Thymus (tissue), 11 donors: ENCODE measurements around the gene FFAR4. TPM values are rescaled to one million over a fixed set of nuclear protein-coding genes. Genes with fewer than 3 reads are reported as not detected.

Source experiments
- DNase-seq, 9 donors: peaks; one replicate each; pipeline ENCODE4 v3.0.0-alpha.2; 2013; ENCODE audit warnings: low spot score in 9 of 9, low read depth in 6 of 9, missing footprints in 1 of 9
- H3K27ac ChIP-seq, 2 donors: one replicate each; pipeline ENCODE4 v1.5.1; 2013; ENCODE audit warnings: control low read depth in 1 of 2, low read depth in 1 of 2, low read length in 1 of 2, mild to moderate bottlenecking in 1 of 2, moderate library complexity in 1 of 2
- H3K27me3 ChIP-seq, 2 donors: one replicate each; pipeline ENCODE4 v1.5.1; 2013; ENCODE audit warnings: low read length in 1 of 2; ENCODE audit not compliant: control insufficient read depth in 2 of 2, insufficient read depth in 1 of 2
- H3K36me3 ChIP-seq, 2 donors: one replicate each; pipeline ENCODE4 v1.5.1; 2013; ENCODE audit warnings: low read length in 1 of 2, mild to moderate bottlenecking in 1 of 2, moderate library complexity in 1 of 2; ENCODE audit not compliant: control insufficient read depth in 2 of 2, insufficient read depth in 2 of 2
- H3K4me1 ChIP-seq, 2 donors: one replicate each; pipeline ENCODE4 v1.5.1; 2013; ENCODE audit warnings: low read length in 2 of 2; ENCODE audit not compliant: control insufficient read depth in 2 of 2, insufficient read depth in 2 of 2
- H3K4me3 ChIP-seq, 2 donors: one replicate each; pipeline ENCODE4 v1.5.1; 2013; ENCODE audit warnings: low read length in 2 of 2, control low read depth in 1 of 2, mild to moderate bottlenecking in 1 of 2
- H3K9me3 ChIP-seq, 2 donors: one replicate each; pipeline ENCODE4 v1.5.1; 2013; ENCODE audit warnings: low read length in 1 of 2, mild to moderate bottlenecking in 1 of 2; ENCODE audit not compliant: control insufficient read depth in 2 of 2, insufficient read depth in 1 of 2
- WGBS: extraction: QIAGEN DNeasy Blood & Tissue Kit; methylation state at CpG from one replicate; pipeline ENCODE4 v1.1.7; 2013; 5-methylcytosine and 5-hydroxymethylcytosine counted together
- polyA plus RNA-seq: library from polyadenylated mRNA; stranded (reverse); fragments of 200-250 nt; gene quantifications from one replicate; pipeline ENCODE4 v1.2.3, GENCODE V29; 2013
- total RNA-seq: library from RNA; stranded (reverse); fragments of 120-200 nt; gene quantifications from one replicate; pipeline ENCODE4 v1.2.4, GENCODE V29; 2013
- donor health status: healthy.

The FFAR4 gene
- total and polyA plus RNA-seq, 2 donors, result 0.14 to 0.25 TPM

DNA sequence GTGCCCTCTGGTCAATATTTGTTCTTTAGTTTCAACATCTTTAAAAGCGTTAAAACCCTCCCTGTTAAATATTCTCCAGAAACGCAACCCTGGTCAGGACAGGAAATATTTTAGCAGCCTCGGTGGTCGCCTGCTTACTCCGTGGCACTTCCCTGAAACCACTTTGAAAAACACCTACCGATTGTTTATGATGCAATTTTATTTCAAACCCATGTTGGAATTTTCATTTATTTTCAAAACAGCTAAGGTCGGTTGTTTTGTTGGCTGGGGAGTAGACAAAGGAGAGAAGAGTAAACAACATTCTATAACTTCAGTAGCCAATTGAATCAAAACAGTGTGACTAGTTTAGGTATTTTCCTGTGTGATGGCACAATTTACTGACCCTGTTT lies 35.3 kb downstream of the FFAR4 start:
- Histone ChIP-seq H3K36me3 (no peaks in the 10 kb centered on the region), H3K27me3 (peaks cover 31 to 54% of the 10 kb centered on the region in 2 donors), H3K9me3 (peaks cover 0 to 3% of the 10 kb centered on the region in 2 donors), H3K4me3 (no peak overlapping the region), H3K27ac (no peak overlapping the region), H3K4me1 (no peaks in the 10 kb centered on the region)
- 5% methylated on average over 7 of the region's 7 CpGs for WGBS
- DNase-seq, result no peak

- Histone ChIP-seq H3K9me3 (peaks cover 0 to 3% of the 10 kb centered on the region in 2 donors), H3K4me3 (no peak overlapping the region), H3K27me3 (peaks cover 31 to 54% of the 10 kb centered on the region in 2 donors), H3K4me1 (no peaks in the 10 kb centered on the region), H3K27ac (no peak overlapping the region), H3K36me3 (no peaks in the 10 kb centered on the region)
- DNase-seq, result no peak
- WGBS, result 96% methylated on average over 2 of the region's 2 CpGs
Measured at GRCh38 chr10:93603023-93603422, 36.6 kb downstream of the FFAR4 start.

GRCh38 chr10:93604146-93604545 lies 37.7 kb downstream of the FFAR4 start:
- WGBS, result 9% methylated on average over 2 of the region's 2 CpGs
- Histone ChIP-seq H3K4me1 (no peaks in the 10 kb centered on the region), H3K27ac (no peak overlapping the region), H3K27me3 (peaks cover 31 to 50% of the 10 kb centered on the region in 2 donors), H3K36me3 (no peaks in the 10 kb centered on the region), H3K9me3 (peaks cover 0 to 3% of the 10 kb centered on the region in 2 donors), H3K4me3 (no peak overlapping the region)
- no peak for DNase-seq

GRCh38 chr10:93608421-93608820 lies 42.0 kb downstream of the FFAR4 start:
- no peaks in the 10 kb centered on the region for H3K36me3 ChIP-seq
- DNase-seq, result no peak
- WGBS, result 94% methylated on average over 3 of the region's 3 CpGs
- no peak overlapping the region for H3K4me3 ChIP-seq
- H3K9me3 ChIP-seq, result no peaks in the 10 kb centered on the region
- H3K27me3 ChIP-seq, result peaks cover 6 to 11% of the 10 kb centered on the region in 2 donors
- H3K27ac ChIP-seq, result no peak overlapping the region
- H3K4me1 ChIP-seq, result no peaks in the 10 kb centered on the region

GRCh38 chr10:93612311-93612710 lies 45.8 kb downstream of the FFAR4 start, which contains the start of gene PDE6C:
PDE6C (plus strand) TSS chr10:93612537; CDS start chr10:93612726, 189 bp downstream.
- 97% methylated on average over 6 of the region's 6 CpGs for WGBS
- H3K27ac ChIP-seq, result no peak within 1 kb of the TSS
- no peak within 1 kb of the TSS for H3K4me3 ChIP-seq
- no peaks in the 10 kb centered on the region for H3K9me3 ChIP-seq
- no peaks in the 10 kb centered on the region for H3K4me1 ChIP-seq
- DNase-seq, result no peak
- H3K36me3 ChIP-seq, result no peaks in the 10 kb centered on the region
- peaks cover 0 to 2% of the 10 kb centered on the region in 2 donors for H3K27me3 ChIP-seq

DNA sequence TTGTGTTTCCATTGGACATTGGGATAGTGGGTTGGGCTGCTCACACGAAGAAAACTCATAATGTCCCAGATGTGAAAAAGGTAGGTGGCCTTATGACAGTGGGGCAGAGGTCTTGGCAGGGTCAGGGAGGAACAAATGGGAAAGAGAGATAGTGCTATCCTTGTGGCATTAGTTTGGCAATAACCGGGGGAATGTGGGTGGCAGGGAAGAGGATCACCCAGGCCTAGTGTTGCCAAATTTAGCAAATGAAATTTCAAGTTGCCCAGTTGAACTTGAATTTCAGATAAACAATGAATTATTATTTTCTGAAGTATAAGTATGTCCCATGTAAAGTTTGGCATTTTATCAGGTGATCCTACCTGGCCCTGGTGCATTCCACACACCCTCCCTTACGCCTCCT lies 46.7 kb downstream of the FFAR4 start:
- Histone ChIP-seq H3K27me3 (peaks cover 0 to 2% of the 10 kb centered on the region in 2 donors), H3K4me1 (no peaks in the 10 kb centered on the region), H3K4me3 (no peak overlapping the region), H3K27ac (no peak overlapping the region), H3K9me3 (no peaks in the 10 kb centered on the region), H3K36me3 (no peaks in the 10 kb centered on the region)
- 93% methylated on average over 3 of the region's 3 CpGs for WGBS
- DNase-seq, result no peak

GRCh38 chr10:93614101-93614825 lies 47.8 kb downstream of the FFAR4 start:
- no peak for DNase-seq
- Histone ChIP-seq H3K27me3 (peaks cover 0 to 2% of the 10 kb centered on the region in 2 donors), H3K9me3 (no peaks in the 10 kb centered on the region), H3K27ac (no peak overlapping the region), H3K4me3 (no peak overlapping the region), H3K36me3 (no peaks in the 10 kb centered on the region), H3K4me1 (no peaks in the 10 kb centered on the region)
- WGBS, result 94% methylated on average over 7 of the region's 7 CpGs

DNA sequence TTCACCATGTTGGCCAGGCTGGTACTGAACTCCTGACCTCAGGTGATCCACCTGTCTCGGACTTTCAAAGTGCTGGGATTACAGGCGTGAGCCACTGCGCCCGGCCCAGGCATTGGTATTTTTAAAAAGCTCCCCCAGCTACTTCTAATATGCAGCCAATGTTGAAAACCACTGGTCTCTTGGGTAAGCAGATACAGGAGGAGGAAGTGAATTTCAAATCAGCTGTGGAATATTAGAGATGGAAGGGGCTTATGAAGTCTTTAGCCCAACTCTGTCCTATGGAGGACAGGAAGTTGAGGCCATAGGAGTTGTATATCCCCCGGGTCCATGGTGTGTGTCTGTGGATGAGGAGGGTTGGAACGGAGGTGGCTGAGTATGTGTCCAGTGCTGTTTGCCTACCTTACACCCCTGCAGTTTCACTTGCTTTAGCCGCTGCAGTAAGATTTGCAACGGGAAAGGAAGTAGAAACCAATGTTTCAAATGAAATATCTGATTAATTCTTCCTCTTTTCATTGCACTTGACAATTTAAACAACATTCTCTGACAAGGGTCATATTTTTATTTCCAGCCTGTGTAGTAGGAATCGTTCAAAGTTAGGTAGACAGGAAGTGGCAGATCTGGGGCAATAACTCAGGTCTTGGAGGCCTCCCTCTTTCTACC lies 49.2 kb downstream of the FFAR4 start:
- H3K4me1 ChIP-seq, result no peaks in the 10 kb centered on the region
- no peak overlapping the region for H3K27ac ChIP-seq
- no peak overlapping the region for H3K4me3 ChIP-seq
- H3K27me3 ChIP-seq, result peaks cover 0 to 2% of the 10 kb centered on the region in 2 donors
- H3K36me3 ChIP-seq, result no peaks in the 10 kb centered on the region
- DNase-seq, result no peak
- no peaks in the 10 kb centered on the region for H3K9me3 ChIP-seq
- WGBS, result 30% methylated on average over 9 of the region's 9 CpGs

GRCh38 chr10:93620925-93621324 lies 54.5 kb downstream of the FFAR4 start:
- no peaks in the 10 kb centered on the region for H3K4me1 ChIP-seq
- H3K9me3 ChIP-seq, result no peaks in the 10 kb centered on the region
- DNase-seq, result no peak
- H3K4me3 ChIP-seq, result no peak overlapping the region
- 84% methylated on average over 7 of the region's 7 CpGs for WGBS
- H3K27ac ChIP-seq, result no peak overlapping the region
- H3K36me3 ChIP-seq, result no peaks in the 10 kb centered on the region
- H3K27me3 ChIP-seq, result no peaks in the 10 kb centered on the region
